Loucy (cell line): Measurements from ENCODE around the gene DPT.

Experiments used
- CTCF ChIP-seq: fragments of 200-600 bp; sonication (generic); conservative IDR thresholded peaks from 2 replicates; pipeline ENCODE4 v1.5.1; 2014; ENCODE audit warnings: mild to moderate bottlenecking, antibody characterized with exemption, low read length
- EZH2phosphoT487 ChIP-seq: fragments of 200-600 bp; IDR thresholded peaks from 2 replicates; pipeline ENCODE4 v1.6.1; 2018; ENCODE audit warnings: antibody characterized with exemption, mild to moderate bottlenecking, moderate library complexity, borderline replicate concordance

- TF ChIP-seq CTCF (no peak), EZH2phosphoT487 (no peak)
Measured at GRCh38 chr1:168719306-168720111, 9.5 kb downstream of the DPT start.
